Esophagus squamous epithelium (tissue), 4 donors: Measurements from ENCODE around the gene HMCN2.

ENCODE experiments used
- POLR2A ChIP-seq, 4 donors: fragments of 450-650 bp; IDR thresholded peaks; one replicate each; pipeline ENCODE4 v1.6.1; 2017; ENCODE audit warnings: antibody characterized with exemption in 4 of 4, mild to moderate bottlenecking in 4 of 4, moderate library complexity in 3 of 4
- TF ChIP-seq, protein P1 (sequence below), 6 experiments: fragments of 450-650 bp in 4 of 6; fragments of 200-600 bp in 2 of 6; sonication (generic) in 2 of 6; IDR thresholded peaks; one replicate each; pipeline ENCODE4 v1.5.1; 2016 to 2019; ENCODE audit warnings: antibody characterized with exemption in 6 of 6, mild to moderate bottlenecking in 4 of 6, moderate library complexity in 4 of 6

GRCh38 chr9:130267930-130268329 is 2.4 kb downstream of the HMCN2 start:
- TF ChIP-seq, protein P1, sequence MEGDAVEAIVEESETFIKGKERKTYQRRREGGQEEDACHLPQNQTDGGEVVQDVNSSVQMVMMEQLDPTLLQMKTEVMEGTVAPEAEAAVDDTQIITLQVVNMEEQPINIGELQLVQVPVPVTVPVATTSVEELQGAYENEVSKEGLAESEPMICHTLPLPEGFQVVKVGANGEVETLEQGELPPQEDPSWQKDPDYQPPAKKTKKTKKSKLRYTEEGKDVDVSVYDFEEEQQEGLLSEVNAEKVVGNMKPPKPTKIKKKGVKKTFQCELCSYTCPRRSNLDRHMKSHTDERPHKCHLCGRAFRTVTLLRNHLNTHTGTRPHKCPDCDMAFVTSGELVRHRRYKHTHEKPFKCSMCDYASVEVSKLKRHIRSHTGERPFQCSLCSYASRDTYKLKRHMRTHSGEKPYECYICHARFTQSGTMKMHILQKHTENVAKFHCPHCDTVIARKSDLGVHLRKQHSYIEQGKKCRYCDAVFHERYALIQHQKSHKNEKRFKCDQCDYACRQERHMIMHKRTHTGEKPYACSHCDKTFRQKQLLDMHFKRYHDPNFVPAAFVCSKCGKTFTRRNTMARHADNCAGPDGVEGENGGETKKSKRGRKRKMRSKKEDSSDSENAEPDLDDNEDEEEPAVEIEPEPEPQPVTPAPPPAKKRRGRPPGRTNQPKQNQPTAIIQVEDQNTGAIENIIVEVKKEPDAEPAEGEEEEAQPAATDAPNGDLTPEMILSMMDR (IDR thresholded peaks at IDR 0.05), result no peak
- TF ChIP-seq POLR2A (IDR thresholded peaks at IDR 0.05), result no peak
